Measurements from ENCODE around the gene BMPER.

DNA sequence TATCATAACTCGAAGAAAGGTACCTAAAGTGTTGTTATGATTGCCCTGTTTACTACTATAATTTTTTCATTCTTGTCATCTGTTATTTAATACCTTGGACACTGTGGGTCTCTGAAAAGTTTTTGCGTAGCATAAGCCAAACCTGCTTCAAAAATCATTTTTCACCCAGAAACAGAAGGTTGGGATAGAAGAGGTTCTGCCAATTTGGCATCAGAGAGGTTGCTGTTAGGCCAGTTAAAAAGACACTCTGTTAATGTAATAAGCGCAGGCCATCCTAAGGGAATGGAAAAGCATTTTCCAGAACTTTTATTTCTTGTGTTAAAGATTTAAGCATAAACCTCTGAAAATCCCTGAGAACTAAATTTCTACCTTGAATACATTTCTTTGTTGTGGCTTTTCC, 212.2 kb downstream of the BMPER start:
- TF ChIP-seq, protein P1, sequence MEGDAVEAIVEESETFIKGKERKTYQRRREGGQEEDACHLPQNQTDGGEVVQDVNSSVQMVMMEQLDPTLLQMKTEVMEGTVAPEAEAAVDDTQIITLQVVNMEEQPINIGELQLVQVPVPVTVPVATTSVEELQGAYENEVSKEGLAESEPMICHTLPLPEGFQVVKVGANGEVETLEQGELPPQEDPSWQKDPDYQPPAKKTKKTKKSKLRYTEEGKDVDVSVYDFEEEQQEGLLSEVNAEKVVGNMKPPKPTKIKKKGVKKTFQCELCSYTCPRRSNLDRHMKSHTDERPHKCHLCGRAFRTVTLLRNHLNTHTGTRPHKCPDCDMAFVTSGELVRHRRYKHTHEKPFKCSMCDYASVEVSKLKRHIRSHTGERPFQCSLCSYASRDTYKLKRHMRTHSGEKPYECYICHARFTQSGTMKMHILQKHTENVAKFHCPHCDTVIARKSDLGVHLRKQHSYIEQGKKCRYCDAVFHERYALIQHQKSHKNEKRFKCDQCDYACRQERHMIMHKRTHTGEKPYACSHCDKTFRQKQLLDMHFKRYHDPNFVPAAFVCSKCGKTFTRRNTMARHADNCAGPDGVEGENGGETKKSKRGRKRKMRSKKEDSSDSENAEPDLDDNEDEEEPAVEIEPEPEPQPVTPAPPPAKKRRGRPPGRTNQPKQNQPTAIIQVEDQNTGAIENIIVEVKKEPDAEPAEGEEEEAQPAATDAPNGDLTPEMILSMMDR (conservative IDR thresholded peaks at IDR 0.05 in 1 of 2, IDR thresholded peaks at IDR 0.05 in 1 of 2; ENCODE audit: low read depth in 1 of 2, low read length in 2 of 2) = no peak
- no peak for TF ChIP-seq EZH2 (IDR thresholded peaks at IDR 0.05; ENCODE audit: low read length, missing control alignments)
